ENCODE results near the gene MTRF1L.
"Not testable (repeated sequence)": the region's sequence is repeated elsewhere in the genome, so short reads cannot be mapped to it uniquely, and the experiment has no call there.

MTRF1L gene

DNA sequence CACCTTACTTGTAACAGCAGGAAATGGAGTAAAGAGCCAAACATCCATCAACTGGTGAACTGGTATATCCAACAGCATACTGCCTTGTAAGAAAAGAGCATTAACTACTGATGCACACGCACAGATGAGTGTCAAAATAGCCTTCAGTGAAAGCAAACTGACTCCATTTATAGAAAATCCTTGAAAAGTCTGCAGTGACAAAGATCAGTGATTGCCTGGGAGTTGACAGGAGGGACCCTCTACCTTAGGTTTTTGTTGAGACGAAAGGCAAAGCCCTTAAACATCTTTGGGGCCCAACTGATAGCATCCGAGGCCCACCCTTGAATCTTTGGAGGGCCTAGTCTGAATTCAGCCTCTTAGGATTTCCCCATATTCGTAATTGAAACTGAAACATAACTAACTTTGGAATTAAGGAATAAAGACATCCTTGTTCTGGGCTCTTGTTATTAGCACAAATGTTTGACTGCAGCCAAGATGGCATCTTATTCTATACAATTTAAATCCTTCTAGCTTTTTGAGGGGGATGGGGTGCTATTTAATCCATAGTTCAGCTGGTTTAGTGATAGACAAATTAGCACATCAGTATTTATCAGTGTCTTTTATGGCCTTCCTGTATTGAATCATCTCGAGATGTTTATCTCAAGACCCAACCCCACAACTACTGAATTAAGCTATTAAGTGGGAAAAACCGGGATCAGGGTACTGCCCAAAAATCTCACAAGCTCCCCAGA, 32.7 kb downstream of the MTRF1L start:
- no peak for DNase-seq (ENCODE audit: low spot score)

GRCh38 chr6:152966168-152966894, 36.2 kb downstream of the MTRF1L start:
- not testable (repeated sequence) for DNase-seq (ENCODE audit: low spot score)

- DNase-seq (ENCODE audit: low spot score) = no peak
These were observed 43.2 kb downstream of the MTRF1L start for GRCh38 chr6:152959333-152959732.

GRCh38 chr6:152957796-152958195, 44.7 kb downstream of the MTRF1L start:
- DNase-seq (ENCODE audit: low spot score) = no peak

- DNase-seq (ENCODE audit: low spot score) = no peak
These were observed 48.1 kb downstream of the MTRF1L start for GRCh38 chr6:152954443-152954842.

DNA sequence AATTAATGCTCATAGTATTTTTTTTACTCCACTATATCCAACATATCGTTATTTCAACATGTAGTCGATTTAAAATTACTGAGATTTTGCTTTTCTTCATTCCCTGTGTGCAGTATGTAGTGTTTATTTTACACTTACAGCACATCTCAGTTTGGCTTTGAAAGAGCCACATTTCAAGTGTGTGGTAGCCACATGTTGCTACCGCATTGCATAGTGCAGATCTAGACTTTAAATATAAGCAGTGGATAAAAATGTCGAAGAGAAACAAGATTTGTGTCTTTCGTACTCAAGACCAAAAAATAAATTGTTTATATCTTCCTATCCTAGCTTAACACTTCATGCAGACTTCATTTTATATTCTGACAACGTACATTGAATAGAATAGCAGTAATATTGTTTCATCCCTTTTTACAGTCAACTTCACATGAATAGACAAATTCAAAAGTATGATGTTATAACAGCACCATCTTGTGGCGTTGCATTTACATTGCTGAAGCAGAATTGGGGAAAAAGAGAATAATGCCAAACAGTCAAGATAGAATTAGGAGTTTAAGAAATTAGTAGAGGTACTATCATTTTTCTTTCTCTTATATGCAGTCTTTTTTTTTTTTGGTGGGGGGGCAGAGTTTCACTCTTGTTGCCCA, 49.5 kb downstream of the MTRF1L start:
- no peak for DNase-seq (ENCODE audit: low spot score)

DNA sequence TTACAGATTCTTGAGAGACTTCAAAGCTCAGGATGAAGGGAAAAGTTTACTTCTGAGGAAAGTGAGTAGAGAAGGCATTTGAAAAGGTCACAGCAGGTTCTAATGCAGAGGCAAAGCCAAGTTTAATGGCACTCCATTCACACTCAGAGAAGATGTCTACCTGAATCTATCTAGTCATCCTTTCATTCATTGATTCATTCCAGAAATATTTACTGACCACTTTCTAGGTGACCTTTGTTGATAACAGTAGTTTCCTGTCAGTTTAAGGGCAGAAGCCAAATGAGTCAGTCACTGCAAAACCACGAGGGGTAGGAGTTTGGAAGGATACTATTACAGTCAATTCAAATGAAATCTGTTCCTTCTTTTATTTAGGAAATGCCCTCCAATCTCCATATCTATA, 50.5 kb downstream of the MTRF1L start:
- DNase-seq (ENCODE audit: low spot score) = no peak

DNA sequence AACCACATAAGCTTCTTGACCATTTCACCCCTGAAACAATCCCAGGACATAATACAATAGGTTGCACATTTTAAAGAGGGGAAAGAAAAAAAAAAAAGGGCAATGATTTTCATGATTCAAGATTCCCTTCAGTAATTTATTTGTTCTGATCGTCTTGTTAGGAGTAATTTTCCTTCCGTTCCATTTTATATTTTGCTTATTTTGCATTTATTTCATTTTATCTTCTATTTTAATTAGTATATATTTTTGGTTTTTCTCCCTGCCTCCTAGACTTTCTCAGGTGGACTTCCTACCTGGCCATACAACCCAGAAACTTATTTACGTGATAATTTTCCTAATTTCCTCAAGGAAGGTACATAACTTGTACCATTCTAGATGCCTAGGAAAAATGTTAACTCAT, 52.3 kb downstream of the MTRF1L start:
- no peak for DNase-seq (ENCODE audit: low spot score)

- peak; percentile 29 for DNase-seq (ENCODE audit: low spot score)
These were observed 54.2 kb downstream of the MTRF1L start for GRCh38 chr6:152948150-152948768.

- DNase-seq (ENCODE audit: low spot score) = no peak
These were observed 55.5 kb downstream of the MTRF1L start for GRCh38 chr6:152946995-152947394.

- DNase-seq (ENCODE audit: low spot score) = no peak
These were observed 56.0 kb downstream of the MTRF1L start for GRCh38 chr6:152946484-152946883.

DNA sequence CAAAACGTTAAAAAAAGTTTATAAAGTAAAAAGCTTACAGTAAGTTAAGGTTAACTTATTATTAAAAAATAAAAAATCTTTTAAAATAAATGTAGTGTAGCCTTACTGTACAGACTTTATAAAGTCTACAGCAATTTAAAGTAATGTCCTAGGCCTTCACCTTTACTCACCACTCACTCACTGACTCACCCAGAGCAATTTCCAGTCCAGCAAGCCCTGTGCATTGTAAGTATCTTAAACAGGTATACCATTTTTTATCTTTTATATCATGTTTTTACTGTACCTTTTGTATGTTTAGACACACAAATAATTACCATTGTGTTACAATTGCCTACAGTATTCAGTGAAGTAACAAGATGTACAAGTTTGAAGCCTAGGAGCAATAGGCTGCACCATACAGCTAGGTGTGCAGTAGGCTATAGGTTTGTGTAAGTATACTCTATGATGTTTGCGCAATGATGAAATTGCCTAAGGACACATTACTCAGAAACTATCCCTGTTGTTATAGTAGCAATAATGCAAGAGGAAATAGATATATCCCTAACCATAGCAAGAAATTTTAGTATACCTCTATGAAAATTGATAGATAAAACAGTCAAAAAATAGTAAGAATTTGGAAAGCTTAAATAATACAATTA, 59.1 kb downstream of the MTRF1L start:
- DNase-seq (ENCODE audit: low spot score) = no peak

DNA sequence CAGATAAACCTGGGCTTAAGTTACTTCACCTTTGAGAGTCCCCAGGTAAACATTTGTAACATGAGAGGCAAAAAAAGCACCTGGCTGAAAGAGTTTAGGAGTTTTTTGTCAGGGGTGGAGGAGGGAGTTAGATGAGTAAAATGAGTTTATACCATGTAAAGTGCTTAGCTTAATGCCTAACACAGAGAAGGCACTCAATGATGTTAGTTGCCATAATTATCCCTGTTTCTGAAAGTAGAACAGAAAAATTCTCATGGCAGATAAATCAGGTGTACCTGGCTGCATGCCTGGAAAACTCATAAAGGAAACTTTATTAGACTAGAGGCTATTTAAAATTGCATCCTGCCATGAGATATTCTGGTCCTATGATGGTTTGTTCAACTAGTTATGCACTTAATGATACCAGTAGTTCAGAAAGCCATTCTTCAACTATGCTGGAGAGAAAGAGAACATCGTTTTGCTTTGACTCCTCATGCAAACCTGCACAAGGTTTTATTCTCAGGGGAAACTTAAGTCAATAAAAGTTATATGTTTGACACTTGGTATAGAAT, 60.1 kb downstream of the MTRF1L start:
- DNase-seq (ENCODE audit: low spot score) = no peak

DNA sequence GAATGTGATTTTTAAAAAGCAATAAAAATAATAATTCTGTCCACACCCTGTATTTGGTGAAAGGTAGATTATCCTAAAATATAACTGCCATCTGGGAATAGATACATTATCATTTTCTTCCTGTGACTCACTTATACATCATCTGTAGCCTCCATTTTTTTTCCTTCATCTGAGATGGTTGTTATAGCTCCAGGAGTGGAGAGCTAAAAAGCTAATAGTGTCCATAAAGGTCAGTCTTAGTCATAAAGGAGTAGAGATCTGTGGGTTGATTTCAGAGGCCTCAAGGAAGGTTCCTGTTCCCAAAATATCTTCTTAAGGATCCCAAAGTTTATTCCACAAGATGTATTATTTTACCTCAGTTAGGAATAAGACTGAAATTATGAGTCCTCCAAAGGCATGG, 60.8 kb downstream of the MTRF1L start:
- no peak for DNase-seq (ENCODE audit: low spot score)

Data from D341Med (cell line).